ENCODE data around the gene VCP. TPM values are rescaled to one million over a fixed set of nuclear protein-coding genes. Genes with fewer than 3 reads are reported as not detected.
A peak's percentile ranks its signal among the peaks of the same experiment; 100 is the strongest.

Gene VCP
- total and polyA plus RNA-seq, 9 of the 15 experiments (the other 6 are each of a cell fraction or from before 2014, with no cell fraction given): 7.1 to 257 (median 199) TPM

- no peak for TF ChIP-seq SLC30A9 (CRISPR knock-in tag; IDR thresholded peaks at IDR 0.05)
- no peak for TF ChIP-seq CREBBP (IDR thresholded peaks at IDR 0.05; ENCODE audit: low read depth, low read length)
- TF ChIP-seq HNRNPK (IDR thresholded peaks at IDR 0.05; ENCODE audit: low read depth, low read length, poor library complexity, severe bottlenecking): no peak
- no peak for TF ChIP-seq ARID3B (CRISPR knock-in tag; IDR thresholded peaks at IDR 0.05; ENCODE audit: borderline replicate concordance)
These were observed 29.4 kb downstream of the VCP start (continued) for GRCh38 chr9:35042891-35043545.

GRCh38 chr9:35042081-35042604, 30.3 kb downstream of the VCP start:
- Histone ChIP-seq H3K9me1 (ENCODE audit: control insufficient read depth, insufficient read depth, low read length) (no peaks in the 10 kb centered on the region), H3K4me3 (no peak overlapping the region), H3K4me2 (ENCODE audit: insufficient read depth, low read length) (no peak overlapping the region), H3K27ac (ENCODE audit: extremely low read depth, low read depth, low read length) (no peak overlapping the region), H3K4me1 (replicated peaks in 1 of 2; ENCODE audit: control insufficient read depth in 2 of 2, insufficient read depth in 2 of 2, low read length in 2 of 2) (peaks cover 3 to 8% of the 10 kb centered on the region in 2 experiments; a peak in 3 of 5 replicates), H3K9ac (ENCODE audit: insufficient read depth in 1 of 2, low read depth in 2 of 2, low read length in 2 of 2) (no peak overlapping the region), H2AFZ (ENCODE audit: low read depth, low read length) (no peak overlapping the region), H3K9me3 (replicated peaks; ENCODE audit: control insufficient read depth, insufficient read depth, low read depth, low read length) (no peaks in the 10 kb centered on the region), H3K36me3 (ENCODE audit: control insufficient read depth, insufficient read depth, low read length) (0 out of 3 replicates have a peak, but pooled peaks cover 2% of the 10 kb centered on the region), H4K20me1 (replicated peaks; ENCODE audit: control insufficient read depth, insufficient read depth, low read length) (no peaks in the 10 kb centered on the region), H3K79me2 (ENCODE audit: control insufficient read depth, insufficient read depth, low read length) (no peaks in the 10 kb centered on the region), H3K27me3 (ENCODE audit: control insufficient read depth in 2 of 2, insufficient read depth in 2 of 2, low read length in 2 of 2) (no peaks in the 10 kb centered on the region)
- ChIA-PET CTCF (ENCODE audit: low intra/inter-chr PET ratio) (no interaction called here), POLR2A (interaction anchor here (0.9 to 3.1 kb wide), 5 partner anchors 9 to 50 kb away, joined by 3 to 14 read pairs (median 5); no protein-coding TSS in a partner anchor)
- peak in 1 of 4 experiments; percentile 23 for DNase-seq (ENCODE audit: extremely low read depth in 1 of 4, low spot score in 3 of 4)
- WGBS (ENCODE audit: insufficient coverage, low coverage, missing lambda C conversion rate): 65% methylated on average over 3 of the region's 3 CpGs
- in situ Hi-C loops (cut with MboI) (loop anchor here (5.0 kb wide), 1 partner anchor 45 kb away; no protein-coding TSS in a partner anchor), intact Hi-C loops (cut with micrococcal nuclease) (no loop called here)
- no TSS peak for BruUV-seq (replicated peaks)
- ATAC-seq: peak; percentile 72
- FAIRE-seq: no peak
- TF ChIP-seq SRF (CRISPR knock-in tag; IDR thresholded peaks at IDR 0.05): no peak
- TF ChIP-seq WHSC1 (IDR thresholded peaks at IDR 0.05; ENCODE audit: low read length): no peak
- TF ChIP-seq JUND (IDR thresholded peaks at IDR 0.05; ENCODE audit: borderline replicate concordance, low read depth, low read length): peak; percentile 40; the same call in 1 of the 2 replicates
- TF ChIP-seq JUND (tag; IDR thresholded peaks at IDR 0.05; ENCODE audit: borderline replicate concordance, low read depth, low read length): peak; percentile 14; the same call in 1 of the 3 replicates
- TF ChIP-seq, protein P1, sequence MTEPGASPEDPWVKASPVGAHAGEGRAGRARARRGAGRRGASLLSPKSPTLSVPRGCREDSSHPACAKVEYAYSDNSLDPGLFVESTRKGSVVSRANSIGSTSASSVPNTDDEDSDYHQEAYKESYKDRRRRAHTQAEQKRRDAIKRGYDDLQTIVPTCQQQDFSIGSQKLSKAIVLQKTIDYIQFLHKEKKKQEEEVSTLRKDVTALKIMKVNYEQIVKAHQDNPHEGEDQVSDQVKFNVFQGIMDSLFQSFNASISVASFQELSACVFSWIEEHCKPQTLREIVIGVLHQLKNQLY (CRISPR knock-in tag; conservative IDR thresholded peaks at IDR 0.05): no peak
- no peak for TF ChIP-seq CREB3 (tag; conservative IDR thresholded peaks at IDR 0.05; ENCODE audit: low read depth)
- TF ChIP-seq ARID1B (IDR thresholded peaks at IDR 0.05): no peak
- peak; percentile 81 for TF ChIP-seq ATF3 (IDR thresholded peaks at IDR 0.05)
- no peak for TF ChIP-seq ATF3 (CRISPR knock-in tag; conservative IDR thresholded peaks at IDR 0.05)
- TF ChIP-seq ATF7 (IDR thresholded peaks at IDR 0.05): peak; percentile 63

Data from K562 (cell line).